Measurements from ENCODE around the gene UEVLD. TPM values are rescaled to one million over a fixed set of nuclear protein-coding genes. Genes with fewer than 3 reads are reported as not detected.
A peak's percentile ranks its signal among the peaks of the same experiment; 100 is the strongest.

UEVLD gene
- total and polyA plus RNA-seq, 9 of the 15 experiments (the other 6 are each of a cell fraction or from before 2014, with no cell fraction given): 4.7 to 12.6 (median 7.4) TPM

GRCh38 chr11:18521122-18521521 lies 67.4 kb downstream of the UEVLD start:
- 70% methylated on average over 2 of the region's 3 CpGs for WGBS (ENCODE audit: insufficient coverage, low coverage, missing lambda C conversion rate)
- Histone ChIP-seq H2AFZ (ENCODE audit: low read depth, low read length) (no peak overlapping the region), H3K27ac (ENCODE audit: extremely low read depth, low read depth, low read length) (no peak overlapping the region), H3K9ac (ENCODE audit: insufficient read depth in 1 of 2, low read depth in 2 of 2, low read length in 2 of 2) (no peak overlapping the region), H3K4me1 (replicated peaks in 1 of 2; ENCODE audit: control insufficient read depth in 2 of 2, insufficient read depth in 2 of 2, low read length in 2 of 2) (no peaks in the 10 kb centered on the region; a peak in 1 of 5 replicates), H3K9me1 (ENCODE audit: control insufficient read depth, insufficient read depth, low read length) (no peaks in the 10 kb centered on the region), H3K9me3 (replicated peaks; ENCODE audit: control insufficient read depth, insufficient read depth, low read depth, low read length) (no peaks in the 10 kb centered on the region), H3K79me2 (ENCODE audit: control insufficient read depth, insufficient read depth, low read length) (peaks cover 30% of the 10 kb centered on the region), H3K27me3 (ENCODE audit: control insufficient read depth in 2 of 2, insufficient read depth in 2 of 2, low read length in 2 of 2) (no peaks in the 10 kb centered on the region), H3K36me3 (ENCODE audit: control insufficient read depth, insufficient read depth, low read length) (peaks cover 15% of the 10 kb centered on the region; the same call in 2 of the 3 replicates), H3K4me2 (ENCODE audit: insufficient read depth, low read length) (no peak overlapping the region), H3K4me3 (no peak overlapping the region), H4K20me1 (replicated peaks; ENCODE audit: control insufficient read depth, insufficient read depth, low read length) (no peaks in the 10 kb centered on the region)
- TF ChIP-seq ZNF316 (IDR thresholded peaks at IDR 0.05) (peak; percentile 97), MXI1 (IDR thresholded peaks at IDR 0.05; ENCODE audit: low read depth, low read length) (no peak), MAFF (IDR thresholded peaks at IDR 0.05; ENCODE audit: low read length) (peak; percentile 93), MAFK (IDR thresholded peaks at IDR 0.05; ENCODE audit: low read length) (peak; percentile 90), HMG20B (CRISPR knock-in tag; IDR thresholded peaks at IDR 0.05) (no peak), SRSF1 (IDR thresholded peaks at IDR 0.05; ENCODE audit: low read depth, low read length) (no peak), MAFG (tag; conservative IDR thresholded peaks at IDR 0.05) (peak; percentile 84), C11orf30 (IDR thresholded peaks at IDR 0.05; ENCODE audit: low read depth) (peak; percentile 90)
- DNase-seq (ENCODE audit: extremely low read depth in 1 of 4, low spot score in 3 of 4) (no peak), FAIRE-seq (no peak), ATAC-seq (no peak)
- intact Hi-C loops (cut with micrococcal nuclease): loop anchor here (10.0 kb wide), 1 partner anchor 286 kb away; the partner anchor contains the start of gene SAA4
- POLR2A ChIA-PET: no interaction called here
- in situ Hi-C loops (cut with MboI): no loop called here
- CTCF ChIA-PET (ENCODE audit: low intra/inter-chr PET ratio): no interaction called here
- no TSS peak for BruUV-seq (replicated peaks)

GRCh38 chr11:18502352-18502751 lies 86.2 kb downstream of the UEVLD start:
- no peak for ATAC-seq
- ChIA-PET POLR2A (interaction anchor here (0.7 to 1.1 kb wide), 2 partner anchors 11 to 73 kb away, joined by 3 read pairs; no protein-coding TSS in a partner anchor), CTCF (ENCODE audit: low intra/inter-chr PET ratio) (no interaction called here)
- no TSS peak for BruUV-seq (replicated peaks)
- Histone ChIP-seq H3K79me2 (ENCODE audit: control insufficient read depth, insufficient read depth, low read length) (no peaks in the 10 kb centered on the region), H2AFZ (ENCODE audit: low read depth, low read length) (no peak overlapping the region), H3K9ac (ENCODE audit: insufficient read depth in 1 of 2, low read depth in 2 of 2, low read length in 2 of 2) (no peak overlapping the region), H3K27me3 (ENCODE audit: control insufficient read depth in 2 of 2, insufficient read depth in 2 of 2, low read length in 2 of 2) (no peaks in the 10 kb centered on the region), H4K20me1 (replicated peaks; ENCODE audit: control insufficient read depth, insufficient read depth, low read length) (no peaks in the 10 kb centered on the region), H3K9me3 (replicated peaks; ENCODE audit: control insufficient read depth, insufficient read depth, low read depth, low read length) (no peaks in the 10 kb centered on the region), H3K4me1 (replicated peaks in 1 of 2; ENCODE audit: control insufficient read depth in 2 of 2, insufficient read depth in 2 of 2, low read length in 2 of 2) (no peaks in the 10 kb centered on the region), H3K27ac (ENCODE audit: extremely low read depth, low read depth, low read length) (no peak overlapping the region), H3K9me1 (ENCODE audit: control insufficient read depth, insufficient read depth, low read length) (no peaks in the 10 kb centered on the region), H3K4me2 (ENCODE audit: insufficient read depth, low read length) (no peak overlapping the region), H3K4me3 (no peak overlapping the region), H3K36me3 (ENCODE audit: control insufficient read depth, insufficient read depth, low read length) (peaks cover 69% of the 10 kb centered on the region)
- in situ Hi-C loops (cut with MboI) (no loop called here), intact Hi-C loops (cut with micrococcal nuclease) (no loop called here)
- DNase-seq (ENCODE audit: extremely low read depth in 1 of 4, low spot score in 3 of 4): no peak
- no peak for FAIRE-seq
- TF ChIP-seq NCOA2 (IDR thresholded peaks at IDR 0.05; ENCODE audit: partially characterized antibody in 2 of 2) (no peak), SMAD3 (CRISPR knock-in tag; conservative IDR thresholded peaks at IDR 0.05) (no peak), ZNF766 (CRISPR knock-in tag; conservative IDR thresholded peaks at IDR 0.05) (no peak), RUNX1 (IDR thresholded peaks at IDR 0.05; ENCODE audit: low read depth) (no peak), MECOM (CRISPR knock-in tag; IDR thresholded peaks at IDR 0.05) (no peak)
